ENCODE data around the gene BAG1.

DNA sequence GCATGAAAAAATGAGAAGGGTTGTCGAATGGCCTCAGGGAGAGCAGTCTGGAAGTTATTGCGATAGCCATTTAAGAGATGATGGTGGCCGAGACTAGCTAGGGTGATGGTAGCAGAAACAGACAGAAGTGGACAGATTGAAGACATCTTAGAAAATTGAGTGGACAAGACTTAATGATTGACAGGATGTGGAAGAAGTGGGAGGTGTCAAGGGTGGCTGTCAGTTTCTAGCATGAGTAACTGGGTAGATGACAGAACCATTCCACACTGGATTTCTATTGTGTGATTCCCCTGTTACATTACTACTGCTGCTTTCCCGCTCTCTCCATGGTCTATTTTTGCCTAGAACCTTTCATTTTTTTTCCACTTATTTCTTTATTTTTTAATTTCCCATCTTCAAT lies 13.0 kb upstream of the BAG1 start:
- TF ChIP-seq POLR2A (IDR thresholded peaks at IDR 0.05) (no peak), EP300 (IDR thresholded peaks at IDR 0.05) (no peak), POLR2AphosphoS5 (IDR thresholded peaks at IDR 0.05) (no peak)
- TF ChIP-seq, protein P1, sequence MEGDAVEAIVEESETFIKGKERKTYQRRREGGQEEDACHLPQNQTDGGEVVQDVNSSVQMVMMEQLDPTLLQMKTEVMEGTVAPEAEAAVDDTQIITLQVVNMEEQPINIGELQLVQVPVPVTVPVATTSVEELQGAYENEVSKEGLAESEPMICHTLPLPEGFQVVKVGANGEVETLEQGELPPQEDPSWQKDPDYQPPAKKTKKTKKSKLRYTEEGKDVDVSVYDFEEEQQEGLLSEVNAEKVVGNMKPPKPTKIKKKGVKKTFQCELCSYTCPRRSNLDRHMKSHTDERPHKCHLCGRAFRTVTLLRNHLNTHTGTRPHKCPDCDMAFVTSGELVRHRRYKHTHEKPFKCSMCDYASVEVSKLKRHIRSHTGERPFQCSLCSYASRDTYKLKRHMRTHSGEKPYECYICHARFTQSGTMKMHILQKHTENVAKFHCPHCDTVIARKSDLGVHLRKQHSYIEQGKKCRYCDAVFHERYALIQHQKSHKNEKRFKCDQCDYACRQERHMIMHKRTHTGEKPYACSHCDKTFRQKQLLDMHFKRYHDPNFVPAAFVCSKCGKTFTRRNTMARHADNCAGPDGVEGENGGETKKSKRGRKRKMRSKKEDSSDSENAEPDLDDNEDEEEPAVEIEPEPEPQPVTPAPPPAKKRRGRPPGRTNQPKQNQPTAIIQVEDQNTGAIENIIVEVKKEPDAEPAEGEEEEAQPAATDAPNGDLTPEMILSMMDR (IDR thresholded peaks at IDR 0.05): no peak

All from gastroesophageal sphincter (tissue), 3 donors.